Activated CD8-positive, alpha-beta memory T cell treated with anti-CD3 and anti-CD28 coated beads, Interleukin-2, amount 50 U/mL, for 4 hours (primary cell): ENCODE measurements around the gene SHPK.
"Not testable (repeated sequence)": the region's sequence is repeated elsewhere in the genome, so short reads cannot be mapped to it uniquely, and the experiment has no call there.

Experiments used
- DNase-seq: peaks from one replicate; pipeline ENCODE4 v3.0.0-alpha.2; 2020

Gene SHPK

DNA sequence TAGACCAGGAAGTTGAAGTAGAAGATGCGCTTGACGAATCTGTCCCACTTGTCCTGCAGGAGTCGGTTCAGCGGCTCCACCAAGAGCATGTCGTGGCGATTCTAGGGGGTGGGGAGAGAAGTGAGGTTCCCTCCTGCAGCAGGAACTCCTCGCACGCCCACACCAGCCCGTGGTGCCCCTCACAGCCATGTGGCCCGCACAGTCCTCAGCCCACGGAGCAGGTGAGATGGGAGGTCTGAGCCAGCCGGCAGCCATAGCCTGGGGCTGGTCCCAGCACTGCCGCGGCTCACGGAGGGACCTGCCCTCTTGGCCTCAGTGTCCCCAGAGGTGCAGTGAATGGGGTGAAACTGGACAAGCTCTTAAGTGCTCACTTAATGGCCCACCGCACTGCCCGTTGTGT lies 50.2 kb downstream of the SHPK start:
- DNase-seq = no peak

DNA sequence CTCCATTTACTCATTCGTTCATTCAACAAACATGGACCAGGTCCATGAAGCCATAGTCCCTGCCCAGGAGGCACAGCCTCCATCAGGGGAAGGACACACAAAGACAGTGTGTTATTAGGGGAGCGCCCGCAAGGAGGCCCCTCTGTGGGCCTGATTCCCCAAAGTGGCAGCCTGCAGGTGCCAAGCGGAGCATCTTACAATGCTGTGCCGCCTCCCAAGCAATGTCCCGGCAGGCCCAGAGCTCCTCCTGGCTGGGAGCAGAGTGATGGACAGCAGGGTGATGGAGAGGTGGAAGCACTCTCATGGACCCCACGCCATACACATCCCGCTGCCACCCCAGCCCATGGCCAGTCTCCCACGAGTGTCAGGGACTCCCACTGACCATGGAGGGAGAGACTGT lies 52.6 kb downstream of the SHPK start:
- no peak for DNase-seq

DNA sequence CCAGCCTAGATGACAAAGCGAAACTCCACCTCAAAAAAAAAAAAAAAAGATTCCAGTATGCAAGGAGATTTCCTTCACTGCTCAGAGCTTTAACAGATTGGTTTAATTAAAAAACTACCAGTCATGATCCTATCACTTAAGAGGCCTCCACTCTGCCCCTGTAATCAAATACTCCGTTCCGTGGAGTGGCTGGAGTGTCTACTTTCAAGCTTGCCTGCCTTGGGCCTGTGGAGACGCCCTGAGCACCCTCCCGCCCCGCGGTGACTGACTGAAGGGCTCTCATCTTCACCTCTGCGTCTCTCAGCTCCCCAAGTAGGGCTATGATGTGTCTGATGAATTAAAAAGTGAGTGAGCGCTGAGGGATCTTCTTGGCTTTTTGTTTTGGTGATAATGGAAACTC lies 53.1 kb downstream of the SHPK start:
- DNase-seq = no peak

DNA sequence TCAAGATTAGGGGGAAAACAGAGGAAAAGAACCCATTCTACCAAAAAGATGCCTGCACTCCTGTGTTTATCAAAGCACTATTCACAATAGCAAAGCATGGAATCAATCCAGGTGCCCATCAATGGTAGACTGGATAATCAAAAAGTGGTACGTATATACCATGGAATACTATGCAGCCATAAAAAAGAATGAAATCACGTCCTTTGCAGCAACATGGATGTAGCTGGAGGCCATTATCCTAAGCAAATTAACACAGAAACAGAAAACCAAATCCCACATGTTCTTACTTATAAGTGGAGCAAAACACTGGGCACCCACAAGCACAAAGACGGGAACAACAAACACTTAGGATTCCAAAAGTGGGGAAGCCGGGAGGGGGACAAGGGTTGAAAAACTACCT lies 57.4 kb downstream of the SHPK start:
- DNase-seq = not testable (repeated sequence)

DNA sequence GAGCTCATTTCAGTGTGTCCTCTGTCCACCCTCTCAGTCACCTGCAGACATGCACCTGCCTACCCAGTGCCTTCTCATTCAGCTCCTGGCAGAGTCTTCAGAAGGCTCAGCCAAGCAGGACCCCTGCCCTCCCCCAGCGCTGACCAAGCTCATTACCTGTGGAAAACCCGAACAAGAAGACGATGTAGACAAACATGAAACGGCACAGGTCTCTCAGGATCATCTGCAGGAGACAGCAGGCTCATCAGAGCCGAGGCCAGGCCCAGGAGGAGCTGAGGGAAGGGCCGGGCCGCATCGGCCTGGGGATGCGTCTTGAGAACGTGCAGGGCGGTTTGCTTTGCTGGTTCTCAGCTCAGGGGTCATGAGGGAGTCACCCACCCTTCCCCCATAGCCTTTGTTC lies 59.1 kb downstream of the SHPK start:
- no peak for DNase-seq

DNA sequence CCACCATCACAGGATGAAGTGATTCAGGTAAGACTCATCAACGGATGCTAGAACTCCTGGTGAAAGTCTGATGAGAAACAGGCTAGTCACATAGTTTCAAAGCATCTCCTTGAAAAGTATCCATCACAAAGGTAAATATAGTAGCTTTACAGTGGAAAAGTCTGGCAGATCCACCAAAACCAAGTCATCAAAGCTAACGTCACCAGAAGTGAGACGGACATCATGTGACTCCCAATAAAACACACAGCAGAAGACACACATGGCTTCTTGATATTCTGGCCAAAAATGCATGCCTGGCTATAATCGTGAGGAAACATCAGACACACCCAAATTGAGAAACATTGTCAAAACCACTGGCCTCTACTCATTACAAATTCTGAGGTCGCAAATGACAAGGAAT lies 60.5 kb downstream of the SHPK start:
- DNase-seq = no peak

DNA sequence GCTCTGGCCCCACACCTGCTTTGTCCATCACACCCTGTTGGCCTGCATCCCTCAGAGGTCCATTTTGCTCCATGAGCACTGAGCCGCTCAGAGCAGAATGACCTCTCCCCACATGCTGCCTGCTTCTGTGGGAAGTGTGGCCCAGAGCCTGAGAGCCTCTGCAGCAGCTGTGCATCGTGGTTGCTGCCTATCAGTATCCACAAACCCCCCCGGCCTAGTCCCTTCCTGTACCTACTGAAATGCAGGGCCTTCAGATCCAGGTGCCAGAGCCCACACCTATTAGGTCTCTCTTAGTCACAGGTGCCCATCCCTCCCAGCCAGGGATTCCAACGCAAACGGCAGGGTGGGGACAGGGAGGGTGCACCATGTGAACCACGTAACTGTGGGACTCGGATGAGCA lies 61.8 kb downstream of the SHPK start:
- no peak for DNase-seq

DNA sequence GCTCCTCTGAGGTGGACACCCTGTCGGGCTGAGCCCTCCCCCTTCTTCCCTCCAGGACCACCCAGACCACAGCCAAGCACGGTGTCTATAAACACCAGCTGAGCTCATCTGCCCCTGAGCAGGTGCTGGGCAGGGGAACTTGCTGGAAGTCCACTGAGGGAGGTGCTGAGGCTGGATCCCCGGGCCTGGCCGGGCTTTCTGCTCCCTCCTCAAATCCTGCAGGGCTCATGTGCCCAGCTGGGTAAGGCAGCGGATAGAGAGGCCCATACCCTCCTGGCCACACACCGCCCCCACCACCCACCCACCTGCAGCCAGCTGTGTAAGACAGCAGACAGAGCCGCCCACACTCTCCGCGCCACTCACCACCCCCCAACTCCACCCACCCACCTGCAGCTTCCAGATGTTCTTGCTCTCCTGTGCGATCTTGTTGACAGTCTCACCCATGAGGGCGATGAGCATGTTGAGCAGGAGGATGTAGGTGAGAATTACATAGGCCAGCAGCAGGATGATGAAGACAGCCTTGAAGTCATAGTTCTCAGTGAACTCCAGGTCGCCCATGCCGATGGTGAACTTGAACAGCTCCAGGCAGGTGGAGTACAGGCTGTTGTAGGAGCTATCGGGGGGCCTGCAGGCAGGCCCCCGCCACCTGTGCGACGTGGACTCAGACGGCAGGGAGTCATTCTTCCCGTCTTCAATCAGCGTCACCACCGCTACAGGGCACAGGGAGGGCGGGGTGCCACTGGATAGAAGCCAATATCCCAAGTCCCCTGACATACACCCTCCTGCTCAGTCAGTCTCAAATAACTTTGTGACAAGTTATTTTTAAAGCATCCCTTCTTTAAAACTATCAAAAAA lies 62.6 kb downstream of the SHPK start:
- no peak for DNase-seq

DNA sequence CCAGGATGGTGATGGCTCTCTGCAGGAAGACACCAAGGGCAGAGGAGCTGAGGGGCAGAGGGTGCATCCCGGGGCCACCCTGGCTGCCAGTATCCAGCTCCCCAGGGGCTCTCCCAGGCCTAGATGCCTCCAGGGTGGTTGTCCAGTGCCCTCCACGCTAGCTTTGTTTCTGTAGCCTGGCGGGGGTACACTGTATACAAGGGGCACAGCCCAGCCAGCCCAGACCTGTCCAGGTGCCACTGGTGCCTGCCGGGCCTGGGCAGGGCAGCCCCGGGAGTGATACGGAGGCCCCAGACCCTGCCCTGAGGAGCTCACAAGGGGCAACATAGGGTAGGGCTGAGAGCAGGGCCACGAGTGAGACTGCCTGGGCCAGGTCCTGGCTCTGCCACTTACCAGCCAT lies 63.8 kb downstream of the SHPK start:
- no peak for DNase-seq

DNA sequence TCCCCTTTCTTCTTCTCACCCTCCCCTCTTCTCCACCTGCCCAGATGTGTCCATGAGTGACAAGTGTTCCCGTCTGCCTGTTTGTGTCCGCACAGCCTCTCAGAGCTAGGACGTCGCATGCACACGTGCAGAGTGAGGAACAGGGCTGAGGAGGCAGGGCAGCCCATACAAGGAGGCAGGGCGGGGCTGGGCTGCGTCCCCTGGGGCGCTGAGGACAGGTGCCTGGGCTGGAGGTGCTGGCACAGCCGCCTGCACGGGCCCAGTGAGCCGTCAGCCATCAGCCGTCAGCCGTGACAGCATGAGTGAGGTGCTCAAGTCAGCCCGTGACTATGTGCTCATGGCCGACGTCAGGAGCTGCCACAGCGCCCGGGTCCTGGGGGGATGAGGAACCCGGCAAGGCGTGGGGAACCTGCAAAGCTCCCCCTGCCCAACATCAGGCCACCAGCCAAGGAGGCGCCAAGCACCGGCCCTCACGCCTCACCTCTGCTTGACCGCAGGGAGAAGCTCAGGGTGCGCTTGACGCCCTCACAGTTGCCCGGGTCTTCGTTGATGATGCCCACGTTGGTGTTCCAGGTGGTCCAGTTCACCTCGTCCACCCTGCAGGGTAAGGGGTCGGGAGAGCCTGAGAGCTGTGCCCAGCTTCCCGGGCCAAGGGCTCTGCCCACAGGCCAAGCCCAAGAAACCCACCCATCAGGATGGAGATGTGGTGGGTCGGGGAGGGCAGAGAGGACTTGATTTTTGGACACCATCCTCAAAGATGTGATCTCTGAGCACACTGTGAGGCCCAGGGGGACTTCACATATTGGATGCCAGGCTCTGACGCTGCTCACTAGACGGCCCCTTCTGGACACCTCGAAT lies 64.8 kb downstream of the SHPK start:
- no peak for DNase-seq

DNA sequence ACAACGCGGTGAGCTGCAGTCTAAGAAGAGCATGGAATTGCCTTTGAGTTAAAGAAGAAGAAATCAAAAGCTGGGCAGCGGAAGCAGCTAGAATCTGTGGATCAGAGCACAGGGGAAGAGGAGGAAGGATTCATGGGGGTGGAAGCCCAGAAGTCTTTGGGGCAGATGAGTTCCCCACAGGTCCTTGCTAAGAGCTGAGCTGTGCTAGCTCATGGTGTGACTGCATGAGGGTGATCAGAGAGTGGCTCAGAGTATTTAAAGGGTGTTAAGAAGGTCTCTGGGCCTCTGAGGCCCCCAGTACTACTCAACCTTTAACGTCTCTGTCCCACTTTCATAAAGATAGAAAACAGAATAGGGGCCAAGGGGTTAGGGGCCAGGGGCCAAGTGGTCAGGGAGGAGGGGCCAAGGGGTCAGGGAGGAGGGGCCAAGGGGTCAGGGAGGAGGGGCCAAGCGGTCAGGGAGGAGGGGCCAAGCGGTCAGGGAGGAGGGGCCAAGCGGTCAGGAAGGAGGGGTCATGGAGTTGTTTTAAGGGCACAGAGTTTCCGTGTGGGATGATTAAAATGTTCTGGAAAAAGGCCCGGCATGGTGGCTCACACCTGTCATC lies 66.4 kb downstream of the SHPK start:
- DNase-seq = no peak

DNA sequence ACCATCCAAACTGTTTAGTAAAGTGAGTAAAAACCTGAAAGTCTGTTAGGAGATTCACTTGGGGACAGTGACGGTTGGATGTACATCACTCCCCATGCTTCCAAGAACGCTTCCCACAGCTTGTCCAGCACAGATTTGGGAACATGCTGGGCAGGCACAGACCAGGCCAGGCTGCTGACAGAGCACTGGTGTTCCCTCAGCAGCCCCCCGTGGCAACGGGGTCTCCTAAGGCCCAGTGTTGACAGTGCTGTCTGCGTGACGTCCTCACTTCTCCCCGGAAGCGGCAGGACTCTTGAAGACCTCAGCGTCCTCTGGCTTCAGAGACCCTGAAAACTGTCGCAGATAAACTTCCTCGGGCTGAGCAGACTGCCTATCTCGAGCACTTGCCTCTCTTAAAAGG lies 69.5 kb downstream of the SHPK start:
- DNase-seq = no peak

DNA sequence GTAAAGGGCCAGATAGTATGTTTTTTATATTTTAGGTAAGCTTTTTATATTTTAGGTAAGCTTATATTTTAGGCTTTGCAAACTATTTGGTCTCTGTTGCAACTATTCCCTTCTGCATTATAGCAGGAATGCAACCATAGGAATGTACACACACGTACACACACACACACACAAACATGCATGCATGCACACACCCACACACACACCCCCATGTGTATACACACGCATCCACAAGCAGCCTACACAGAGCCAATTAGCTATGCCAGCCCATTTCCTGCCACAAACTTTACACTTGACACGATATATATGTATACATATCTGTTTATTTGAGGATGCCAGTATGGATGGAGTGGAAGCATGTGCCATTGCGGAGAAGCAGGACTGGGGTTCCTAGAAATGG lies 70.9 kb downstream of the SHPK start:
- DNase-seq = no peak

DNA sequence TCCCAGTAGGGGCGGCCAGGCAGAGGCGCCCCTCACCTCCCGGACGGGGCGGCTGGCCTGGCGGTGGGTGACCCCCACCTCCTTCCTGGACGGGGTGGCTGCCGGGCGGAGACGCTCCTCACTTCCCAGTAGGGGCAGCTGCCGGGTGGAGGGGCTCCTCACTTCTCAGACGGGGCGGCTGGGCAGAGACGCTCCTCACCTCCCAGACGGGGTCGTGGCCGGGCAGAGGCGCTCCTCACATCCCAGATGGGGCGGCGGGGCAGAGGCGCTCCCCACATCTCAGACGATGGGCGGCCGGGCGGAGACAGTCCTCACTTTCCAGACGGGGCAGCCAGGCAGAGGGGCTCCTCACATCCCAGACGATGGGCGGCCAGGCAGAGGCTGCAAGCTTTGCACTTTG lies 71.8 kb downstream of the SHPK start:
- not testable (repeated sequence) for DNase-seq

DNA sequence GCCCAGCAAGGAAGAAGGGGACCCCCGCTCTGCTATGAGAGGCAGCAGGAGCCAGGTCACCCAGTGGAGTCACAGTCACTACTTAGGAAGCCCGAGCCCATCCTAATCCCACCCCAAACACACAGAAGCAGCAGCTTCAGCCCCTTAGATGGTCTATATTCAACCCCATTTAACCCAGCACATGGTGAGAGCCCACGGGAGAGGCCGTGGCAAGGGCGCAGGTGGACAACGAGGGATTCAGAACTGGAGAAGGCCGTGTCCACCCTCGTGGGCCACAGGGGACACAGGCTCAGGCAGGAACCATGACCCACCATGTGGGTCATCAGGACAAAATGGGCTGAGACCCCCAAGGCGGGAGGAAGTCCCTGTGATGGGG lies 76.8 kb downstream of the SHPK start:
- no peak for DNase-seq

DNA sequence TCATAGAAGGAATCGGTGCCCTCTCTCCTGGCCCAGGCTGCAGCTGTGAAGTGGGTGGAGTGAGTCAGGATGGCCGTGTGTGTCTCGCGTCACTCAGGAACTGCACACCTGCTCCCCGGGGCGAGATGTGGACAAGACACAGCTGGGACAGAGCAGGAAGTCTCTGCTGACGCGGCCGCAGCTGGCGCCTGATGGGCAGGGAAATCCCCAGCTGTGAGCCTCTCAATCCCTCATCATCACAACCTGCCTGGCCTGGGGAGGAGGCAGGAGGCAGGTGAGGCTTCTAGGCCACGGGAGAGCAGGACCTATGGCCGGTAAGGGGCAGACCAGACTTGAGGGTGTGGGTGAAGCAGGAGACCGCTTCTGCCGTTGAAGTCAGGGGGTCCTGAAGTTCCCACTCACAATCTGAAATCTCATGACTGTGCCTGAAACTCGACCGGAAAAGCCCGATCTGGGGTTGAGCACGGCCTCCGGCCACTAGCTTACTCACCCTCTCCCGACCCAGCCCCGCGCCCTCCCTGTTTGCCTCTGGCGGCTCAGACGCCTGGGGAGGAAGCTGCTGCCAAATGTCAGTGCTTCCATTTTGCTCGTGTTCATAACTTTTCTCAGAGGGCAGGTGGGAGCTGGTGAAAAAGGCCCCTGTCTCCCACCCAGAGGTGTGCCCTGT lies 77.3 kb downstream of the SHPK start:
- peak; percentile 36 for DNase-seq
